Smooth muscle cell (in vitro differentiated cells): ENCODE measurements around the gene PRKCA. TPM values are rescaled to one million over a fixed set of nuclear protein-coding genes. Genes with fewer than 3 reads are reported as not detected.

Experiments
- DNase-seq: peaks from one replicate; lab custom pipeline; 2025; ENCODE audit not compliant: unreplicated experiment; lab: John Stamatoyannopoulos, UW
- H2AFZ ChIP-seq: fragments of 200-600 bp; sonication (generic); 2 replicates; pipeline ENCODE4 v1.6.0; 2016; ENCODE audit warnings: antibody characterized with exemption, low read depth, mild to moderate bottlenecking
- H3F3A ChIP-seq: fragments of 200-600 bp; sonication (generic); 2 replicates; pipeline ENCODE4 v1.6.0; 2017; ENCODE audit warnings: antibody characterized with exemption, low read depth
- H3K27ac ChIP-seq: fragments of 200-600 bp; sonication (generic); 2 replicates; pipeline ENCODE4 v1.5.1; 2016; ENCODE audit warnings: low read depth, mild to moderate bottlenecking
- H3K27me3 ChIP-seq: fragments of 200-600 bp; sonication (generic); 2 replicates; pipeline ENCODE4 v1.6.1; 2016; ENCODE audit warnings: low read depth, mild to moderate bottlenecking
- H3K36me3 ChIP-seq: fragments of 200-600 bp; sonication (generic); 2 replicates; pipeline ENCODE4 v1.5.1; 2016; ENCODE audit warnings: low read depth
- H3K4me1 ChIP-seq: fragments of 200-600 bp; sonication (generic); 2 replicates; pipeline ENCODE4 v1.5.1; 2016; ENCODE audit warnings: low read depth
- H3K4me2 ChIP-seq: fragments of 200-600 bp; sonication (generic); 2 replicates; pipeline ENCODE4 v1.6.0; 2016; ENCODE audit warnings: mild to moderate bottlenecking
- H3K4me3 ChIP-seq: fragments of 200-600 bp; sonication (generic); 2 replicates; pipeline ENCODE4 v1.5.1; 2016; ENCODE audit warnings: mild to moderate bottlenecking
- H3K79me2 ChIP-seq: fragments of 200-600 bp; sonication (generic); 2 replicates; pipeline ENCODE4 v1.6.0; 2016; ENCODE audit warnings: low read depth, mild to moderate bottlenecking
- H3K9ac ChIP-seq: fragments of 200-600 bp; sonication (generic); 2 replicates; pipeline ENCODE4 v1.6.0; 2016; ENCODE audit warnings: low read depth
- H3K9me3 ChIP-seq: fragments of 200-600 bp; sonication (generic); replicated peaks from 2 replicates; pipeline ENCODE4 v1.5.1; 2016; ENCODE audit warnings: low read depth
- H4K20me1 ChIP-seq: fragments of 200-600 bp; sonication (generic); 2 replicates; pipeline ENCODE4 v1.6.0; 2016; ENCODE audit warnings: low read depth
- WGBS: methylation state at CpG from one replicate; pipeline ENCODE4 v1.1.7; 2016; ENCODE audit warnings: low lambda C conversion rate; 5-methylcytosine and 5-hydroxymethylcytosine counted together
- polyA plus RNA-seq: library from polyadenylated mRNA; unstranded; fragments of >200 nt; fragmentation: Nextera tagmentation; extraction: Ambion mirVana; gene quantifications from 2 replicates; pipeline ENCODE4 v1.2.1, GENCODE V29; 2016
- total RNA-seq: library from RNA; depleted of rRNA; stranded (reverse); fragments of >200 nt; gene quantifications from 2 replicates; pipeline ENCODE4 v1.2.3, GENCODE V29; 2014
- TF ChIP-seq, protein P1 (sequence below): fragments of 200-600 bp; sonication (generic); IDR thresholded peaks from 2 replicates; pipeline ENCODE4 v1.5.1; 2017; ENCODE audit warnings: borderline replicate concordance, mild to moderate bottlenecking, antibody characterized with exemption; ENCODE audit not compliant: insufficient read depth, poor library complexity, severe bottlenecking

PRKCA gene
- total and polyA plus RNA-seq, 2 experiments from 2014 or later: 0.78 to 7.1 TPM

DNA sequence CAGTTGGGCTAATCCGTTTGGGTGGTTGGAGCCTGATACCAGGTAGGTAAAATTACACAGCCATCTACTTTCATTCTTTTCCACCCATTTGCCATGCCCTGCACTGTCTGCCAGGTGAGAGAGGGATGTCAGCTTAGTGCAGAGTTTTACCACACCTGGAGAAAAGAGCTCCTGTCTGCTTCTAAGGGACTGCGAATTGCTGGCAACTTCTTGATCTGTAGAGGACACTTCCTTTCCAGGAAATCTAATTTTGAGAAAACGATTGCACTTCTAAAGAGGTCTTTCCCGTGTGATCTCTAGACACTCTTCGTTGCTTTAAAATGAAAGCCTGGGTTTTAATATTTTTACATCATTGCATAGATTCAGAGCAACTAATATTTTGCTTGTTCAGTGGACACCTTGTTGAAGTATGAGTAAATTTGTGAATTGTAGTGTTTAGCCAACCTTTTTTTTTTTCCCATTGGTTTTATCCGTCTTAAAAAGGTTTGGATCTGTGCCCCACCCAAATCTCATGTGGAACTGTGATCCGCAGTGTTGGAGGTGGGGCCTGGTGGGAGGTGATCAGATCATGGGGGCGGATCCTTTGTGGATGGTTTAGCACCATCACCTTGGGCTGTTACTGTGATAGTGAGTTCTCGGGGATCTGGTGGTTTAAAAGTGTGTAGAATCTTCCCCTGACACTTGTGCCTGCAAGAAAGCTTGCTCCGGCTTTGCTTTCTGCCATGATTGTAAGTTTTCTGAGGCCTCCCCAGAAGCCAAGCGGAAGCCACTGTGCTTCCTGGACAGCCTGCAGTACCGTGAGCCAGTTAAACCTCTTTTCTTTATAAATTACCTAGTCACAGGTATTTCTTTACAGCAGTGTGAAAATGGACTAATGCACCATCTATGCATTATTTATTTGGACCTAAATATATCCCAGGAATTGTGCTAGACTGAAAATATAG lies 104.6 kb downstream of the PRKCA start:
- 88% methylated on average over 12 of the region's 12 CpGs for WGBS
- TF ChIP-seq, protein P1, sequence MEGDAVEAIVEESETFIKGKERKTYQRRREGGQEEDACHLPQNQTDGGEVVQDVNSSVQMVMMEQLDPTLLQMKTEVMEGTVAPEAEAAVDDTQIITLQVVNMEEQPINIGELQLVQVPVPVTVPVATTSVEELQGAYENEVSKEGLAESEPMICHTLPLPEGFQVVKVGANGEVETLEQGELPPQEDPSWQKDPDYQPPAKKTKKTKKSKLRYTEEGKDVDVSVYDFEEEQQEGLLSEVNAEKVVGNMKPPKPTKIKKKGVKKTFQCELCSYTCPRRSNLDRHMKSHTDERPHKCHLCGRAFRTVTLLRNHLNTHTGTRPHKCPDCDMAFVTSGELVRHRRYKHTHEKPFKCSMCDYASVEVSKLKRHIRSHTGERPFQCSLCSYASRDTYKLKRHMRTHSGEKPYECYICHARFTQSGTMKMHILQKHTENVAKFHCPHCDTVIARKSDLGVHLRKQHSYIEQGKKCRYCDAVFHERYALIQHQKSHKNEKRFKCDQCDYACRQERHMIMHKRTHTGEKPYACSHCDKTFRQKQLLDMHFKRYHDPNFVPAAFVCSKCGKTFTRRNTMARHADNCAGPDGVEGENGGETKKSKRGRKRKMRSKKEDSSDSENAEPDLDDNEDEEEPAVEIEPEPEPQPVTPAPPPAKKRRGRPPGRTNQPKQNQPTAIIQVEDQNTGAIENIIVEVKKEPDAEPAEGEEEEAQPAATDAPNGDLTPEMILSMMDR: no peak
- no peak overlapping the region for H3K9ac ChIP-seq

DNA sequence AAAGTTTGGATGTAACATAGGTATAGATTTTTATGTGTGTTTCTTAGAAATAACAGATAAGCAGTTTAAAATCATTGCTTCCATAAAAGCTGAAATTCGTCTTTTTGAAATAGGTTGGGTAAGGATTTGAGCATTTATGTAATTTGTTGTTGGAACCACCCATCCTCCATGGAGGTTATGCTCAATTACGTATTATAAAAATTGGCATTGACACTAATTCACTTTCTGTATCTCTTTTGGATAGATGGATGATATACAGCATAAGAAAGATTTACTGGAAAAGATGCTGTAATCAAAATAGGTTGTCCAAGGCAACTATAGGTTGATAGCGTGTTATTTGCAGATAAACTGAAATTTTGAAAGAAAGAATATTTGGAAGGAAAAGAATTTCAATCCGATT lies 105.5 kb downstream of the PRKCA start:
- TF ChIP-seq, protein P1: no peak
- Histone ChIP-seq H3K9me3 (no peaks in the 10 kb centered on the region), H4K20me1 (no peaks in the 10 kb centered on the region), H3K79me2 (no peaks in the 10 kb centered on the region), H3F3A (no peaks in the 10 kb centered on the region), H3K27ac (no peak overlapping the region), H3K4me2 (no peak overlapping the region), H3K4me3 (no peak overlapping the region), H3K36me3 (no peaks in the 10 kb centered on the region), H2AFZ (no peak overlapping the region), H3K9ac (no peak overlapping the region), H3K4me1 (peaks cover 5% of the 10 kb centered on the region), H3K27me3 (no peaks in the 10 kb centered on the region)
- no peak for DNase-seq
- 90% methylated on average over 4 of the region's 4 CpGs for WGBS

More for the DNA sequence above, 104.6 kb downstream of the PRKCA start:
- H3K4me2 ChIP-seq: no peak overlapping the region
- H3K79me2 ChIP-seq: no peaks in the 10 kb centered on the region
- no peaks in the 10 kb centered on the region for H3K9me3 ChIP-seq
- no peak for DNase-seq
- H3K4me3 ChIP-seq: no peak overlapping the region
- no peak overlapping the region for H2AFZ ChIP-seq
- no peaks in the 10 kb centered on the region for H3K36me3 ChIP-seq
- H4K20me1 ChIP-seq: no peaks in the 10 kb centered on the region
- no peak overlapping the region for H3K27ac ChIP-seq
- no peaks in the 10 kb centered on the region for H3F3A ChIP-seq
- peaks cover 5% of the 10 kb centered on the region for H3K4me1 ChIP-seq
- no peaks in the 10 kb centered on the region for H3K27me3 ChIP-seq

DNA sequence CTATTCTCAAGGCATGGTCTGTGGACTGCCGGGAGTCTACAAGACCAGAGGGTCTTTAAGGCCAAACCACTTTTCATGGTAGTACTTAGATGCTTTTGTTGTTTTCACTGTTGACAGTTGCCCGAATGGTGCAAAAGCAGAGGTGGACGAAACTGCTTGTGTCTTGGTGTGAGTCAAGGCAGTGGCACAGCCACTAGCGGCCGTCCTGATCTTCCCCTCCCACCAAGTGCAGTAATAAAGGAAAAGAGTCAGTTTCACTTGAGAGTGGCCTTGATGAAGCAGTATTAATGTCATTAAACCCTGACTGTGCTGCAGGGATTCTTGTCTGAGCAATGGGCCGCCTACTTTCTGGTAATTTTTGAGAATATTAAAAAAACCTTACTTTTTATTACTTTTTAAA lies 109.1 kb downstream of the PRKCA start:
- no peak overlapping the region for H3K4me3 ChIP-seq
- no peak for DNase-seq
- H2AFZ ChIP-seq: no peak overlapping the region
- no peaks in the 10 kb centered on the region for H3F3A ChIP-seq
- no peak overlapping the region for H3K27ac ChIP-seq
- no peaks in the 10 kb centered on the region for H3K27me3 ChIP-seq
- H3K9ac ChIP-seq: no peak overlapping the region
- H4K20me1 ChIP-seq: no peaks in the 10 kb centered on the region
- H3K36me3 ChIP-seq: no peaks in the 10 kb centered on the region
- no peaks in the 10 kb centered on the region for H3K4me1 ChIP-seq
- H3K4me2 ChIP-seq: no peak overlapping the region
- TF ChIP-seq, protein P1: no peak
- H3K79me2 ChIP-seq: no peaks in the 10 kb centered on the region
- H3K9me3 ChIP-seq: no peaks in the 10 kb centered on the region
- 86% methylated on average over 6 of the region's 6 CpGs for WGBS
